ENCODE results near the gene SLC25A45.

SLC25A45 gene

GRCh38 chr11:65403607-65404121 lies 21.2 kb upstream of the SLC25A45 start:
- no peak for DNase-seq

- no peak for DNase-seq
These were observed 20.3 kb upstream of the SLC25A45 start for GRCh38 chr11:65402790-65403189.

DNA sequence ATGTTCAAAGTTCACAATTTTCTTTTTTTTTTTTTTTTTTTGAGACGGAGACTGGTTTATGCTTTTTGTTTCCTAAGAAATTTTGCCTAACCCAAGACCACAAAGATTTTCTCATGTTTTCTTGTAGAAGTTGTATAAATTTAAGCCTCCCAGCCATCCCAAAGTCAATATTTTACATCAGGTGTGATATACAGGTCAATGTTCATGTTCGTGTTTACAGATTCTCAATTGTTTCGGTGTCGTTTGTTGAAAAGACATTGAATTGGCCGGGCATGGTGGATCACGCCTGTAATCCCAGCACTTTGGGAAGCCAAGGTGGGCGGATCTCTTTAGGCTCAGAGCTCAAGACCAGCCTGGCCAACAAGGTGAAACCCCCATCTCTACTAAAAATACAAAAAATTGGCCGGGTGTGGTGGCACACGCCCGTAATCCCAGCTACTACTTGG lies 19.4 kb upstream of the SLC25A45 start:
- DNase-seq = no peak

DNA sequence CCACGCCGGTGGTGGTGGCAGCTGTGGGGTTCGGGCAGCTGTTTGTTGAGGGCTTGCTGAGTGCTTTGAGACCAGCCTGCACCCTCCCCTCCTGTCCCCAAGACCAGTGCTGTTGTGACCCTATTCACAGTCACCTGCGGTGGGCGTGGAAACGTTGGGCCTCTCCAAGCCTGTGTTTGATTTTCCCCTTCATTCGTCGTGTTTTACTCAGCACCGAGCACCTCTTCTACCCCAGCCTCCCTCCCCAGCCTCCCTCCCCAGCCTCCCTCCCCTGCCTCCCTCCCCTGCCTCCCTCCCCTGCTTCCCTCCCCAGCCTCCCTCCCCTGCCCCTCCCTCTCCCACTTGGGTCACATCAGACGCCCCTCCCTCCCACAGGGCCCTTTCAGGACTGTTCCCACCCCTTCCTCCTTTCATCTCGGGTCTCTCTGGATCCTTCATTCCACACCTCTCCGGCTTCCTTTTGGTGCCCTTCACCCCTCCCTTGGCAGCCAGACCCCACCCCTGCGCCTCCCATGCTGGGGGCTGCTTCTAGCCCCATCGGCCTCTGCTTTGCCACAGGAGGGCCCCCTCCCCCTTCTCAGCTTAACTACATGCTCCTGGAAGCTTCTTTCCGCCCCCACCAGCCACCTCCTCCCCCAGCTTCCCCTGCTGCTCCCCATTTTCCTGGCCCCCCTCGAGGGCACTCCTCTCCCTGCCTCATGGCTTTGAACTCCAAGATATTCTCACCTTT lies 18.8 kb upstream of the SLC25A45 start:
- DNase-seq = no peak

GRCh38 chr11:65400307-65401072 lies 18.0 kb upstream of the SLC25A45 start:
- no peak for DNase-seq

DNA sequence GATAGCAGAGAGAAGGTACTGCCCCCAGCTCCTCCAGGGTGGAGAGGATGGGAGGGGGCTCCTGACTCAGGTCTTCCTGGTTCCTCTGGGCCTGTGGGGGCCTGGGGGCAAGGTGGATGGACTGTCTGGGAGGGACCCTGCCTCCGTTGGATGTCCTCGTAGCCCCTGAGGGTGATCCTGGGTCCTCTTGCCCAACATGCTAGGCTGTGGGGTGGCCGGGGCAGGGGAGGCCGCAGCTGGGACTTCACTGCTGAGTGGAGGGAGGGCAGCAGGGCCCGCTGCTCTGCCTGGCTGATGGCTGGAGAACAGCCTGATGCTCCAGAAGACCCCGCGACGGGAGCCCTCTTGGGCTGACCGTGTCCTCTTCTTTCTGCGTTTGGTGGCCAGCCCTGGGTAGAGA lies 17.4 kb upstream of the SLC25A45 start:
- DNase-seq = no peak

- no peak for DNase-seq
These were observed 16.8 kb upstream of the SLC25A45 start for GRCh38 chr11:65399249-65399648.

- DNase-seq = no peak
These were observed 16.0 kb upstream of the SLC25A45 start for GRCh38 chr11:65398362-65398910.

- no peak for DNase-seq
These were observed 14.6 kb upstream of the SLC25A45 start for GRCh38 chr11:65396769-65397745.

- no peak for DNase-seq
These were observed 13.6 kb upstream of the SLC25A45 start for GRCh38 chr11:65395961-65396530.

DNA sequence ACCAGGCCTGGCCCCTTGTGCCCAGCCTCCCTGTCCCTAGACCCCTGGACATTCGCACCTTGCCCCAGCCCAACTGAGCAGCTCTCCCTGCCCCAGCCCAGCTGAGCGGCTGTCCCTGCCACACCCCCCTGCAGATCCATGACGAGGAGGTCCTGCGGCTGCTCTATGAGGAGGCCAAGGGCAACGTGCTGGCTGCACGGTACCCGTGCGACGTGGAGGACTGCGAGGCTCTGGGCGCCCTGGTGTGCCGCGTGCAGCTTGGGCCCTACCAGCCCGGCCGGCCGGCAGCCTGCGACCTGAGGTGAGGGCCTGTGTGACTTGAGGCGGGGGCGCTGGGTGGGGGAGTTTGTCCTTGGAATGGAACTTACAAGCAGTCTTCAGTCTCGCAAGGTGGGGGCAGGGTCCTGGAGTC lies 11.7 kb upstream of the SLC25A45 start:
- DNase-seq = no peak

DNA sequence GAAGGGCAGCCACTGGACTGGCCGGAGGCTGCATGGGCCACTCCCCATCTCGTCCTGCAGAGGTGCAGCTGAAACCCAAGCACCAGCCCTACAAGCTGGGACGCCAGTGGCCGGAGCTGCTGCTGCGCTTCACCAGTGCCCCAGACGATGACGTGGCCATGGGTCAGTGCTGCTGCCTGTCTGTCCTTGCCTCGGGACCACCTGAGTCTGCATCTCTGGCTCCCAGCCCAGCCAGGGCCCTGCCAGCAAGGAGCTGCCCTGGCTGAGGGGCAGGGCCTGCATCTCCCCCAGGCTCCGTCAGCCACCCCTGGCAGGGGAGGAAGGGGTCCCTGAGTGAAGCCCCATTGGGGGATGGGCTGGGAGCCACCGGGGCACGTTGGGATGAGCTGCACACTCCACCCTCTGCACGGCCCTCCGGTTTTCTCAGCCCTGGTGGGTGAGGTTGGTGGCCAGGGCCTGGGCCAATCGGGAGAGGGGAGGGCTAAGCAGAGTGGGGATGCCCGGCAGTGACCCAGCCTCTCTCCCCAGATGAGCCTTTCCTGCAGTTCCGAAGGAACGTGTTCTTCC lies 11.2 kb upstream of the SLC25A45 start:
- DNase-seq = no peak

GRCh38 chr11:65392899-65393298 lies 10.5 kb upstream of the SLC25A45 start:
- DNase-seq = no peak

GRCh38 chr11:65392186-65392829 lies 9.9 kb upstream of the SLC25A45 start:
- no peak for DNase-seq

DNA sequence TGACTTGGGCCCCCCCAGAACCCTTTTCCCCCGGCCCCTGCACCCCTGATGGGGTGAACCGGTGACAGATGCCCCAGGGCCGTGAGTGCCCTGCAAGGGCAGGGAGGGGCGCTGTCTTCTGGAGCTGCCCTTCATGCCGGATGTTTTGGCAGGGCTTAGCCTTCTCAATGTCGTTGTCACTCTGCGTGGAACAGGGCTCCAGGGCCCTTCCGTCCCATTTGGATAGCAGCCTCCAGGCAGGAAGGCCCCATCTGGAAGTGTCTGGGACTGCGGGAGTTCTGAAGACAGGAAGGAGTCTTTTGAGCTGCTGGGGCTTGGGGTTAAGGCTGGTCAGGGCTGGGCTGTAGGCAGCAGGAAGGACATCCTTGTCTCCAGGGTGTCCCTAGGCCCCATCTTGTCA lies 8.6 kb upstream of the SLC25A45 start:
- no peak for DNase-seq

DNA sequence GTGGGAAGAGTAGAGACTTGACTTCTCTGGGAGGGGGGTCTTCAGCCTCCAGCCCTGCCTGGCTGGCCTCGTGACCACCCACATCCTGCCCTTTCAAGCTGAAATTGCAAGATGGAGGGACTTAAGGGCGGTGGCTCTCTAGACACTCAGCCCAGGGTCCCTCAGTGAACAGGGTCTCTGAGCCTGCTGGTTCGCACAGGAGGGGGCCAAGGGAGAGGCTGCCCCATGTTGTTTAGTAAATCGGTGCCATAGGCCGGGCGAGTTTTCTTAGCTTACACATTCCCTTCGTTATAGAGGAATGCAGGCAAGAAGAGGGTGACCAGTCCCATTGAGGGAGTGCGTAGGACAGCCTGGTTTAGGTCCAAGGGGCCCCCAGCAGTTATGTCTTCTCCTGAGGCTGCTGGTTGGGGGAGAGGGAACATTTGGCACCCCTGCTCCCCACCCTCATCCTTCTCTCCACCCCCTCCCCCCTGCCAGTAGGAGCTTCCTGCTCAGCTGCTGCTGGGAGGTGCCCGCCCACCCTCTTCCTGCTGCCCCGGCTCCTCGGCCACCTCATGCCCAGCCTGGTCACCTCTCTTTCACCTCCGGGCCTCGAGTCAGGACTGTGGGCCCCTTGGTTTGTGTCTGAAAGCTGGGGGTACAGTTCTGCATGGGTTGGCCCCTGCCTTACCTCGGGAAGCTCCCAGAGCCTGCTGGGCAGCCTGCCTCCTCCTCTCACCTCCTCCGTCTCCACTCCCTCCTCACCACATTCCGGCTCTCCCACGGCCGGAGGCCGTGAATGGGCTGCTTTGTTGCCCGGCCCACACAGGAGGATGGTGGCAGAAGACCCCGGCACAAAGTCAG lies 7.9 kb upstream of the SLC25A45 start:
- DNase-seq = no peak

DNA sequence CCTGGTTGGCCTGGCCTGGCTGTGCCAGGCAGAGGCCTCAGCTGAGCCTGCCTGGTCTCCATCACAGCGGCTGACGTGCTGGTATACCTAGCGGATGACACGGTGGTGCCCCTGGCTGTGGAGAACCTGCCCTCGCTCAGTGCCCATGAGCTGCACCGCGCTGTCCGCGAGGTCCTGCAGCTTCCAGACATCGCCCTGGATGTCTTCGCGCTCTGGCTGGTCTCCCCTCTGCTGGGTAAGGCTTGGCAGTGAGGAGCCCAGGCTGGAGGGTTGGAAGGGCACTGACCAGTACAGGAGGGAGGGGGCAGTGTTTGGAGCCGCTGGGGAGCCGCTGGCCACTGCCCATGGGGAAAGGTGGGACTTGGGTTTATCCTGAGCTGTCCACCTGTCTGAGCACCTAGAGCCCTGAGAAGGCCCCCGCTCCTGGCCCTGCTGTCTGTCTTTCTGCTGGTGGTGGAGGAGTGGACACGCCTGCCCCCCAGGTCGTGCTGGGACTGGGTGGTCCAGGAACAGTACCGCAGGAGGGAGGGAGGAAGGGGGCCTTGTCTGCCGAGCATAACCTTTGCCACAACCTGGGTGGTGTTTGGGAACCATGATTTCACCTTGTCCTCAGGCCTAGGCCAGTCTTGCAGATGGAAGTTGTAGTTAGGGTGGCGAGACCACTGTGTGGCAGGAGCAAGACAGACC lies 7.0 kb upstream of the SLC25A45 start:
- DNase-seq = no peak

DNA sequence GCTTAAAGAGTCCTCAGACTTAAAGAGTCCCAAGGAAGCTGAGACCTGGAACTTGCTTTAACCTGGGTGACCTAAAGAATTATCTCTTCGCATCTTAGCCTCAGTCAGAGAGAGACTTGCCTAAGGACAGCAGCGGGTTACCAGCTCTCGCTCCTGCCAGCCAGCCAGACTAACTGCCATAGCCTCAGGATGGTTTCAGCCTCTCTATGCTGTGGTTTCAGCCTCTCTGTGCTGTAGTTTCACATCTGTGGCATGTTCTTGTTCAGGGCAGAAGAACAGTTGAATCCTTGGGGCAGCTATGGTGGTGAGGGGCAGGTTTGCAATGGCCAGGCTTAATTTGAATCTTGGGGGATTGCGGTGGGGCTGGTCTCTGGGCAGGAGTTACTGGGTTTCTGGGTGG lies 6.3 kb upstream of the SLC25A45 start:
- DNase-seq = no peak

GRCh38 chr11:65386307-65387140 lies 4.1 kb upstream of the SLC25A45 start, which contains the start of gene FRMD8:
Gene FRMD8 (plus strand): TSS chr11:65386637. CDS start chr11:65387037, 400 bp downstream.
- peak; percentile 93 for DNase-seq

Measured in right forelimb (tissue), 1 donor.